HL-60/S4 treated with phorbol 12-myristate 13-acetate at 8.2 ng/mL for 4 days and 3 days (cell line): ENCODE results near the gene SEC31A.

Experiments used
- in situ Hi-C: fragments of 300-500 bp; cut with MboI; formaldehyde crosslinking; loops from 2 replicates; pipeline ENCODE4 v1.15.0; 2022; ENCODE audit warnings: low sequenced_read_pairs

The SEC31A gene

DNA sequence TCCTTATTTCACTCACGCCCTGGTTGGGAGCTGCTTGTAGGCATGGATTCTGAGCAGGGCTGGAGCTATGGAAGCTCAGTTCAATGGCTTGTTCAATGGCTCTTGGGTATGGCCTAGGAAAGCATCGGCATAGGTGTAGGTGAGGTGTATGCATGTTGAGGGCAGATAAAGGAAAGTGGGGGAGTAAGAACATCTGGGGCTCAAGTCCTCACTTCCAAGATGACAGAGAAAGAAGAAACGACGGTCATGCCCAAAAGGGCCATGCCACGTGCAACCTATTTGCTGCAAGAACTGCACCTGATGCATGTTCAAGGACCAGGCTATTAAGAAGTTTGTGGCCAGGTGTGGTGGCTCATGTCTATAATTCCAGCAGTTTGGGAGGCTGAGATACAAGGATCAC lies 115.7 kb downstream of the SEC31A start:
- in situ Hi-C loops, result no loop called here

DNA sequence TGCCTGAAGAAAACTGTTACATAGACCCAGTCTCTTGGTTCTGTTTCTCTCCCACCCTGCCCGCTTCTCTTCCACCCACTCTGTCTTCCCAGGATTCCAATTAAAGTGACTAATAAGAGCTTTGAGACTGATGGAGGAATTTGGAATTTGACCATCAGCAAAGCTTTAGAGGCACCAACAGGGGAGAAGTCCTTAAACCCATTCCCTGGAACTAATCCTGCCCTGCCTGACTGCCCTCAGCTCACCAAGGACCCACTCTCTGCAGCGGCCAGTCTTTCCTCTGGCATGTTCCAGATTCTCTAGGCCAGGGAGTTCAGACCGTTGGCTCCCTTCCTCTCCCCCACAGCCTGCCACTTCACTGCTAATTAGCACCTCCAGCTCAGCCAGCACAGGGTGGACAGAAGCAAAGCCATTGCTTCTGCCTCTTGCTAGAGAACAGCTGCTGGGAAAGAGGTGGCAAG lies 116.2 kb downstream of the SEC31A start:
- in situ Hi-C loops, result no loop called here

DNA sequence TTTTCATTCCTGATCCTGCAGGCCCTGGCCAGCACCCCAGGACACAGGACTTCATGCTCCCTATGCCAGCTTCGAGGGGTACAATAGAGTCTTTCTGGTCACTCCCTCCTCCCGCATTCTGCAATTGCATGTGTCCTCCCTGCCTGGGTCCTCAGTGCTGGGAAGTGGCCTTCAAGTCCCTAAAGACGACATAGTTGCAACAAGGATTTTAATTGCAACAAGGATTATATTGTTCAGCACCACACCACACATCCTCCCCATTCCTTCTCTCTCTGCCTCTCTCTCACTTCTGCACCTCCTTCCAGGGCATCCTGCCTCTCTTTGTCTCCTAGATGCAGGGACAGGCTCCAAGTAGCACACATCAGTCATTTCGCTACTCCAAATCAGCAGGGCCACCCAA lies 117.9 kb downstream of the SEC31A start:
- in situ Hi-C loops, result no loop called here

DNA sequence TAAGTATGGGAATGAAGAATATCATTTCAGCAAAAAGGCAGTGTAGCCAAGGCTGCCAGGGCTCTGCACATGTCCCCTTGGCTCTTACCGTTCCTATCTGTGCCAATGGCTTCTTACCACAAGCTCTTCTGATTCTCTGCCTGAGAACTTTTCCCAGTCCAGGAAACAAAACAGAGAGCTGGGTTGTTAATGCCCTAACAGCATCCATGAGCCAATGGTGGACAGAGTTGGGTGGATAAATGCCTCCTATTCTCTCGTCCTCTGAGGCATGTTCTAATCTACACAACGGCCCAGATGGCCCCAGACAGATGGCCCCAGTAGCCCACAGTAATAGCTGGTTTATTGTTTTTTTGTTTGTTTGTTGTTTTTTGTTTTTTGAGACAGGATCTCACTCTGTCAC lies 120.3 kb downstream of the SEC31A start:
- in situ Hi-C loops, result no loop called here
